CD14-positive monocyte (primary cell): Measurements from ENCODE around the gene TMEM212. TPM values are rescaled to one million over a fixed set of nuclear protein-coding genes. Genes with fewer than 3 reads are reported as not detected.

Experiments
- DNase-seq, 3 donors: peaks; one replicate each; pipeline ENCODE4 v3.0.0-alpha.2; 2011 to 2022
- H2AFZ ChIP-seq: 2 replicates; pipeline ENCODE4 v1.6.0; 2012; ENCODE audit warnings: mild to moderate bottlenecking, low read depth, low read length, inconsistent platforms; ENCODE audit not compliant: insufficient read depth, poor library complexity, severe bottlenecking
- H3K27ac ChIP-seq, 2 donors: 1 replicate in 1 of 2; 2 replicates in 1 of 2; pipeline ENCODE4 v1.5.1; 2012 to 2013; ENCODE audit warnings: low read length in 2 of 2, control low read depth in 1 of 2, inconsistent platforms in 1 of 2, low read depth in 1 of 2, mild to moderate bottlenecking in 1 of 2
- H3K27me3 ChIP-seq, 2 donors: one replicate each; pipeline versions ENCODE4 v1.6.0 to v1.6.1; 2011 to 2013; ENCODE audit warnings: low read length in 2 of 2; ENCODE audit not compliant: control insufficient read depth in 2 of 2, insufficient read depth in 2 of 2
- H3K36me3 ChIP-seq, 2 donors: replicated peaks in 1 of 2; 1 replicate in 1 of 2; 2 replicates in 1 of 2; pipeline versions ENCODE4 v1.5.1 to v1.6.1; 2012 to 2013; ENCODE audit warnings: low read length in 2 of 2, control low read depth in 1 of 2, inconsistent platforms in 1 of 2, mild to moderate bottlenecking in 1 of 2; ENCODE audit not compliant: insufficient read depth in 2 of 2, control insufficient read depth in 1 of 2
- H3K4me1 ChIP-seq, 2 donors: 1 replicate in 1 of 2; 2 replicates in 1 of 2; pipeline versions ENCODE4 v1.5.1 to v1.6.1; 2012 to 2013; ENCODE audit warnings: low read length in 2 of 2, control low read depth in 1 of 2, inconsistent platforms in 1 of 2, mild to moderate bottlenecking in 1 of 2, moderate library complexity in 1 of 2; ENCODE audit not compliant: insufficient read depth in 2 of 2, control insufficient read depth in 1 of 2
- H3K4me2 ChIP-seq: replicated peaks from 2 replicates; pipeline ENCODE3; 2012; ENCODE audit warnings: low read length, moderate library complexity, mild to moderate bottlenecking; ENCODE audit not compliant: poor library complexity, severe bottlenecking; ENCODE audit errors: extremely low read depth
- H3K4me3 ChIP-seq, 3 experiments: fragments of 200-600 bp in 1 of 3; sonication (generic) in 1 of 3; replicated peaks in 1 of 3; 1 replicate in 2 of 3; 2 replicates in 1 of 3; pipeline ENCODE4 v1.5.1; 2011 to 2013; ENCODE audit warnings: low read length in 3 of 3, mild to moderate bottlenecking in 3 of 3, control low read depth in 2 of 3, low read depth in 2 of 3, inconsistent platforms in 1 of 3, moderate library complexity in 1 of 3
- H3K79me2 ChIP-seq: 2 replicates; pipeline ENCODE4 v1.6.0; 2012; ENCODE audit warnings: mild to moderate bottlenecking, control low read depth, inconsistent platforms, low read length, moderate library complexity; ENCODE audit not compliant: insufficient read depth
- H3K9ac ChIP-seq: 2 replicates; pipeline ENCODE4 v1.6.0; 2017; ENCODE audit warnings: low read length, mild to moderate bottlenecking; ENCODE audit not compliant: insufficient read depth, poor library complexity, severe bottlenecking
- H3K9me3 ChIP-seq, 2 donors: replicated peaks in 1 of 2; 1 replicate in 1 of 2; 2 replicates in 1 of 2; pipeline versions ENCODE4 v1.5.1 to v1.6.1; 2012 to 2013; ENCODE audit warnings: low read length in 2 of 2, control low read depth in 1 of 2; ENCODE audit not compliant: control insufficient read depth in 1 of 2, insufficient read depth in 1 of 2
- H4K20me1 ChIP-seq: 2 replicates; pipeline ENCODE4 v1.6.0; 2012; ENCODE audit warnings: mild to moderate bottlenecking, low read length, control low read depth, moderate library complexity; ENCODE audit not compliant: insufficient read depth
- H3K27ac Mint-ChIP-seq, 7 donors: one replicate each; pipeline ENCODE4 v1.8.0; 2020; ENCODE audit warnings: mild to moderate bottlenecking in 7 of 7, mixed read lengths in 7 of 7, moderate library complexity in 6 of 7, inconsistent platforms in 2 of 7
- H3K27me3 Mint-ChIP-seq, 3 donors: one replicate each; pipeline ENCODE4 v1.8.0; 2021 to 2022; ENCODE audit warnings: low read depth in 3 of 3, mild to moderate bottlenecking in 3 of 3, mixed read lengths in 3 of 3, moderate library complexity in 3 of 3, inconsistent platforms in 1 of 3
- H3K36me3 Mint-ChIP-seq, 2 donors: one replicate each; pipeline ENCODE4 v1.8.0; 2020; ENCODE audit warnings: mixed read lengths in 2 of 2, inconsistent platforms in 1 of 2, mild to moderate bottlenecking in 1 of 2
- H3K4me1 Mint-ChIP-seq: one replicate; pipeline ENCODE4 v1.8.0; 2020; ENCODE audit warnings: mild to moderate bottlenecking, mixed read lengths
- H3K4me3 Mint-ChIP-seq, 2 donors: one replicate each; pipeline ENCODE4 v1.8.0; 2020; ENCODE audit warnings: mild to moderate bottlenecking in 2 of 2, mixed read lengths in 2 of 2, moderate library complexity in 1 of 2
- H3K9me3 Mint-ChIP-seq, 7 donors: one replicate each; pipeline ENCODE4 v1.8.0; 2020 to 2022; ENCODE audit warnings: mixed read lengths in 7 of 7, mild to moderate bottlenecking in 6 of 7, moderate library complexity in 6 of 7, inconsistent platforms in 2 of 7
- CTCF ChIP-seq: fragments of 200-600 bp; IDR thresholded peaks from one replicate; pipeline ENCODE4 v1.8.0; 2022; ENCODE audit warnings: antibody characterized with exemption, mild to moderate bottlenecking
- WGBS: methylation state at CpG from one replicate; pipeline ENCODE4 v1.1.5; 2013; ENCODE audit warnings: missing lambda C conversion rate; ENCODE audit not compliant: insufficient coverage; 5-methylcytosine and 5-hydroxymethylcytosine counted together
- intact Hi-C, 2 donors: fragments of 100-400 bp; cut with micrococcal nuclease; formaldehyde crosslinking; loops; one replicate each; pipeline versions ENCODE4 v1.15.0 to v1.15.1; 2023
- polyA plus RNA-seq, 3 donors: library from polyadenylated mRNA; depleted of rRNA in 1 of 3; unstranded in 2 of 3; stranded (reverse) in 1 of 3; fragments of 300-500 nt in 2 of 3; fragments of >200 nt in 1 of 3; fragmentation: Illumina TruSeq in 2 of 3; gene quantifications; 1 replicate in 2 of 3; 2 replicates in 1 of 3; pipeline ENCODE4 v1.2.3, GENCODE V29; 2012 to 2021

Gene TMEM212
- polyA plus RNA-seq, 3 donors, result not detected

- no CpG with 5 or more reads among the region's 3 CpGs for WGBS
- TF ChIP-seq CTCF, result no peak
- no peak overlapping the region for H3K9ac ChIP-seq
- no peaks in the 10 kb centered on the region for H4K20me1 ChIP-seq
- H3K27ac Mint-ChIP-seq, result no peak overlapping the region
- H3K27me3 ChIP-seq, result no peaks in the 10 kb centered on the region
- H3K4me1 Mint-ChIP-seq, result peaks cover 14% of the 10 kb centered on the region
- no peak for DNase-seq
- no peak overlapping the region for H3K27ac ChIP-seq
- H3K9me3 ChIP-seq, result no peaks in the 10 kb centered on the region
- H3K27me3 Mint-ChIP-seq, result peaks cover 0 to 2% (median 0%) of the 10 kb centered on the region in 3 donors
- H3K4me3 Mint-ChIP-seq, result no peak overlapping the region
- H3K4me1 ChIP-seq, result peaks cover 4 to 8% of the 10 kb centered on the region in 2 donors
- intact Hi-C loops, result no loop called here
- H3K4me2 ChIP-seq, result no peak overlapping the region
- no peak overlapping the region for H3K4me3 ChIP-seq
- H3K36me3 Mint-ChIP-seq, result no peaks in the 10 kb centered on the region
- peak overlapping the region; percentile 27 for H2AFZ ChIP-seq
- no peaks in the 10 kb centered on the region for H3K9me3 Mint-ChIP-seq
- no peaks in the 10 kb centered on the region for H3K79me2 ChIP-seq
- H3K36me3 ChIP-seq, result no peaks in the 10 kb centered on the region
Measured at GRCh38 chr3:171883257-171883892, 40.2 kb downstream of the TMEM212 start.

GRCh38 chr3:171883893-171884279, 40.7 kb downstream of the TMEM212 start:
- H3K9me3 Mint-ChIP-seq, result no peaks in the 10 kb centered on the region
- no peaks in the 10 kb centered on the region for H3K36me3 ChIP-seq
- no peak overlapping the region for H3K27ac ChIP-seq
- no peak overlapping the region for H3K4me3 Mint-ChIP-seq
- no peaks in the 10 kb centered on the region for H4K20me1 ChIP-seq
- no peak overlapping the region for H3K27ac Mint-ChIP-seq
- TF ChIP-seq CTCF, result no peak
- H3K4me3 ChIP-seq, result no peak overlapping the region
- peaks cover 14% of the 10 kb centered on the region for H3K4me1 Mint-ChIP-seq
- DNase-seq, result no peak
- no peak overlapping the region for H3K4me2 ChIP-seq
- no peak overlapping the region for H2AFZ ChIP-seq
- WGBS, result no CpG with 5 or more reads among the region's 6 CpGs
- no peaks in the 10 kb centered on the region for H3K36me3 Mint-ChIP-seq
- peaks cover 4 to 8% of the 10 kb centered on the region in 2 donors for H3K4me1 ChIP-seq
- H3K27me3 ChIP-seq, result no peaks in the 10 kb centered on the region
- intact Hi-C loops, result no loop called here
- no peak overlapping the region for H3K9ac ChIP-seq
- H3K27me3 Mint-ChIP-seq, result peaks cover 0 to 2% (median 0%) of the 10 kb centered on the region in 3 donors
- H3K9me3 ChIP-seq, result no peaks in the 10 kb centered on the region
- no peaks in the 10 kb centered on the region for H3K79me2 ChIP-seq
